PC-9 (cell line): ENCODE results near the gene FAM229A. TPM values are rescaled to one million over a fixed set of nuclear protein-coding genes. Genes with fewer than 3 reads are reported as not detected.

Source experiments
- BruUV-seq: library from RNA; stranded (reverse); fragments of 400-500 nt; replicated peaks from 2 replicates; lab custom pipeline; 2021; lab: Mats Ljungman, UMichigan
- CTCF ChIA-PET: fragments of 300-600 bp; sonication (Branson Sonifier 250); formaldehyde crosslinking; loops from one replicate; lab custom pipeline; 2022; ENCODE audit warnings: antibody characterized with exemption; lab: Charles Lee
- POLR2A ChIA-PET: fragments of 300-600 bp; sonication (Branson Sonifier 250); formaldehyde crosslinking; loops from one replicate; lab custom pipeline; 2022; ENCODE audit warnings: antibody characterized with exemption; ENCODE audit not compliant: unreplicated experiment; lab: Charles Lee
- DNase-seq, 2 experiments: peaks; one replicate each; pipeline versions ENCODE4 v3.0.0 to v3.0.0-alpha.2; 2015 to 2022; ENCODE audit warnings: mixed read lengths in 1 of 2
- H2AFZ ChIP-seq: fragments of 200-600 bp; sonication (generic); 2 replicates; pipeline ENCODE4 v1.8.1; 2017; ENCODE audit warnings: antibody characterized with exemption
- H3F3A ChIP-seq: fragments of 200-600 bp; sonication (generic); 2 replicates; pipeline ENCODE4 v1.8.1; 2017; ENCODE audit warnings: antibody characterized with exemption, mild to moderate bottlenecking, low read depth; ENCODE audit not compliant: insufficient read depth
- H3K27ac ChIP-seq: fragments of 200-600 bp; sonication (generic); 2 replicates; pipeline ENCODE4 v1.6.1; 2016; ENCODE audit warnings: mixed run types
- H3K27me3 ChIP-seq: fragments of 200-600 bp; sonication (generic); 2 replicates; pipeline ENCODE4 v1.6.1; 2016; ENCODE audit warnings: low read depth, mixed run types; ENCODE audit not compliant: insufficient read depth
- H3K36me3 ChIP-seq: fragments of 200-600 bp; sonication (generic); 2 replicates; pipeline ENCODE4 v1.6.1; 2016; ENCODE audit warnings: low read depth, mixed run types
- H3K4me1 ChIP-seq: fragments of 200-600 bp; sonication (generic); replicated peaks from 2 replicates; pipeline ENCODE4 v1.6.1; 2016; ENCODE audit warnings: mixed run types; ENCODE audit not compliant: insufficient read depth
- H3K4me2 ChIP-seq: fragments of 200-600 bp; sonication (generic); 2 replicates; pipeline ENCODE4 v1.6.1; 2017; ENCODE audit warnings: mixed run types
- H3K4me3 ChIP-seq: fragments of 200-600 bp; sonication (generic); 2 replicates; pipeline ENCODE4 v1.6.1; 2016; ENCODE audit warnings: mixed run types
- H3K79me2 ChIP-seq: fragments of 200-600 bp; sonication (generic); 2 replicates; pipeline ENCODE4 v1.6.1; 2017; ENCODE audit warnings: low read depth, mixed run types
- H3K9me2 ChIP-seq: fragments of 200-600 bp; sonication (generic); 2 replicates; pipeline ENCODE4 v1.8.1; 2017; ENCODE audit warnings: mild to moderate bottlenecking; ENCODE audit not compliant: insufficient read depth
- H3K9me3 ChIP-seq: fragments of 200-600 bp; sonication (generic); 2 replicates; pipeline ENCODE4 v1.8.1; 2016; ENCODE audit warnings: low read depth; ENCODE audit not compliant: insufficient read depth
- H4K20me1 ChIP-seq: fragments of 200-600 bp; sonication (generic); 2 replicates; pipeline ENCODE4 v1.8.1; 2017; ENCODE audit not compliant: insufficient read depth
- CTCF ChIP-seq: fragments of 200-600 bp; sonication (generic); conservative IDR thresholded peaks from 2 replicates; pipeline ENCODE4 v1.6.1; 2017; ENCODE audit warnings: mixed run types, antibody characterized with exemption, mild to moderate bottlenecking, moderate library complexity
- EZH2 ChIP-seq: fragments of 200-600 bp; sonication (generic); IDR thresholded peaks from 2 replicates; pipeline ENCODE4 v1.8.0; 2017; ENCODE audit warnings: antibody characterized with exemption, low read depth
- intact Hi-C: fragments of 100-400 bp; cut with micrococcal nuclease; formaldehyde crosslinking; loops from one replicate; pipeline ENCODE4 v1.10.0; 2022; ENCODE audit not compliant: unreplicated experiment
- total RNA-seq: library from RNA; stranded (reverse); gene quantifications from 2 replicates; pipeline ENCODE4 v1.2.3, GENCODE V29; 2021

FAM229A gene
- total RNA-seq, 1 experiment from 2014 or later: 13.1 TPM

GRCh38 chr1:32338637-32339145 is 23.6 kb downstream of the FAM229A start:
- TF ChIP-seq CTCF: no peak
- no peak for TF ChIP-seq EZH2
- H4K20me1 ChIP-seq: no peaks in the 10 kb centered on the region
- intact Hi-C loops: no loop called here
- H3K27me3 ChIP-seq: no peaks in the 10 kb centered on the region
- ChIA-PET CTCF (no interaction called here), POLR2A (no interaction called here)
- H3K4me3 ChIP-seq: no peak overlapping the region
- no peak for DNase-seq
- H2AFZ ChIP-seq: no peak overlapping the region
- H3K4me1 ChIP-seq: peaks cover 34% of the 10 kb centered on the region
- H3K9me2 ChIP-seq: no peaks in the 10 kb centered on the region
- BruUV-seq: no TSS peak
- H3K4me2 ChIP-seq: no peak overlapping the region
- no peaks in the 10 kb centered on the region for H3K9me3 ChIP-seq
- H3K79me2 ChIP-seq: peaks cover 13% of the 10 kb centered on the region
- H3K27ac ChIP-seq: no peak overlapping the region
- H3K36me3 ChIP-seq: peaks cover 2% of the 10 kb centered on the region; the same call in 1 of the 2 replicates
- H3F3A ChIP-seq: peaks cover 17% of the 10 kb centered on the region; the same call in 1 of the 2 replicates

DNA sequence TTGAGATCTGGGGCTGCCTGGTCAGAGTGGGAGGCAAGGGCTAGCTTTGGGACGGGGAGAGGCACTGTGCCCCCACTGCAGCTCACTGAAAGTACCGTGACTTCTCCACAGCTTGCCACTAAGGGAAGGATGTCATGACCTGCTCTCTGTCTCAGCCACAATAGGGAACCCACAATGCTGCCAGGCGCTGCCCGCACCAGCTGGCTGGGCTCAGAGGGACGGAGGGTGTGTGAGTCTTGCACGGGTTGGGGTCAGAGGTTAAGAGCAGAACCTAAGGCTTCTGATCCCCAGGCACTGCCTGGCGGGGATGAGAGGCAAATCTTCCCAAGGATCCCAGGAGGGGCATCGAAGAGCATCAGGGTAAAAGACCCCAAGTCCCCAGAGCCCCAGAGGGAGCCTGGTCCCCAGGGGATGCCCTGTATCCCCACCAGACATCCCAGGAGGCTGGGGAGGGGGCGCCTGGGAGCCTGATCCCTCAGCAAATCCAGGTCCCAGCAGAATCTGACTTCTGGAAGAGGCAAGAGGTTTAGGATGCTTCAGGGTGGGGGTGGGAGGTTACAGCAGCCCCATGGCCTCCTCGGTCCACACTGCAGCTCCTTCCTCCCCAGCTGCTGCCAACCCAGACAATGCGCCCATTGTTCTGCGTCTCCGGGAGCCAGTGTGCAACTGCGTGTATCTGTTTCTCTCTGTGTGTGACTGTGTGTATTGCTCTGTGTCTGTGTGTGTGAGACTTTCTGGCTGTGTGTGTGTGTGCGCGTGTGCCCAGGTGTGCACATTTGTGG is 24.2 kb downstream of the FAM229A start:
- Histone ChIP-seq H3K9me2 (no peaks in the 10 kb centered on the region), H3F3A (peaks cover 24% of the 10 kb centered on the region), H3K27ac (no peak overlapping the region), H3K79me2 (peaks cover 13% of the 10 kb centered on the region), H3K4me3 (no peak overlapping the region), H3K4me1 (peaks cover 40% of the 10 kb centered on the region), H3K4me2 (no peak overlapping the region), H2AFZ (no peak overlapping the region), H3K9me3 (no peaks in the 10 kb centered on the region), H3K27me3 (no peaks in the 10 kb centered on the region), H3K36me3 (peaks cover 2% of the 10 kb centered on the region; the same call in 1 of the 2 replicates), H4K20me1 (no peaks in the 10 kb centered on the region)
- no peak for DNase-seq
- TF ChIP-seq CTCF (no peak), EZH2 (no peak)
- ChIA-PET CTCF (no interaction called here), POLR2A (no interaction called here)
- intact Hi-C loops: loop anchor here (2.0 kb wide), 1 partner anchor 13 kb away; no protein-coding TSS in a partner anchor
- BruUV-seq: no TSS peak

GRCh38 chr1:32336963-32337675 is 25.2 kb downstream of the FAM229A start:
- Histone ChIP-seq H3F3A (peaks cover 33% of the 10 kb centered on the region), H3K27me3 (no peaks in the 10 kb centered on the region), H3K9me3 (no peaks in the 10 kb centered on the region), H3K4me2 (no peak overlapping the region; the same call in 1 of the 2 replicates), H3K9me2 (no peaks in the 10 kb centered on the region), H2AFZ (no peak overlapping the region), H3K4me1 (peaks cover 45% of the 10 kb centered on the region), H3K4me3 (no peak overlapping the region), H4K20me1 (no peaks in the 10 kb centered on the region), H3K79me2 (peaks cover 13% of the 10 kb centered on the region), H3K27ac (no peak overlapping the region), H3K36me3 (peaks cover 2% of the 10 kb centered on the region; the same call in 1 of the 2 replicates)
- TF ChIP-seq CTCF (no peak), EZH2 (no peak)
- ChIA-PET POLR2A (no interaction called here), CTCF (no interaction called here)
- DNase-seq: peak; percentile 38 to 48
- BruUV-seq: no TSS peak
- intact Hi-C loops: loop anchor here (2.0 kb wide), 1 partner anchor 14 kb away; no protein-coding TSS in a partner anchor
